ENCODE measurements around the gene ASH1L. TPM values are rescaled to one million over a fixed set of nuclear protein-coding genes. Genes with fewer than 3 reads are reported as not detected.

The ASH1L gene
- total RNA-seq, 1 experiment from 2014 or later: 36.0 TPM

GRCh38 chr1:155326631-155327037, 236.0 kb downstream of the ASH1L start:
- CTCF ChIA-PET: interaction anchor here (0.6 kb wide), 1 partner anchor 339 kb away, joined by 3 read pairs; no protein-coding TSS in a partner anchor
- Histone ChIP-seq H4K20me1 (ENCODE audit: insufficient read depth) (peaks cover 3% of the 10 kb centered on the region; the same call in 1 of the 2 replicates), H3F3A (ENCODE audit: insufficient read depth, low read depth) (peaks cover 21% of the 10 kb centered on the region), H3K27me3 (ENCODE audit: insufficient read depth, low read depth) (no peaks in the 10 kb centered on the region), H3K9me3 (ENCODE audit: insufficient read depth, low read depth) (no peaks in the 10 kb centered on the region), H3K36me3 (ENCODE audit: low read depth) (peaks cover 18% of the 10 kb centered on the region), H3K9me2 (ENCODE audit: insufficient read depth) (no peaks in the 10 kb centered on the region), H3K4me2 (no peak overlapping the region), H3K4me1 (replicated peaks; ENCODE audit: insufficient read depth) (peaks cover 9% of the 10 kb centered on the region; the same call in 1 of the 2 replicates), H3K4me3 (no peak overlapping the region), H3K79me2 (ENCODE audit: low read depth) (0 out of 2 replicates have a peak, but pooled peaks cover 4% of the 10 kb centered on the region), H3K27ac (no peak overlapping the region), H2AFZ (no peak overlapping the region)
- POLR2A ChIA-PET (ENCODE audit: unreplicated experiment): interaction anchor here (0.6 kb wide), 1 partner anchor 64 kb away, joined by 3 read pairs; the partner anchor contains the start of gene SCAMP3
- no peak for DNase-seq
- intact Hi-C loops (cut with micrococcal nuclease; ENCODE audit: unreplicated experiment): no loop called here
- TF ChIP-seq EZH2 (IDR thresholded peaks at IDR 0.05; ENCODE audit: low read depth) (no peak), CTCF (conservative IDR thresholded peaks at IDR 0.05) (no peak)
- no TSS peak for BruUV-seq (replicated peaks)

DNA sequence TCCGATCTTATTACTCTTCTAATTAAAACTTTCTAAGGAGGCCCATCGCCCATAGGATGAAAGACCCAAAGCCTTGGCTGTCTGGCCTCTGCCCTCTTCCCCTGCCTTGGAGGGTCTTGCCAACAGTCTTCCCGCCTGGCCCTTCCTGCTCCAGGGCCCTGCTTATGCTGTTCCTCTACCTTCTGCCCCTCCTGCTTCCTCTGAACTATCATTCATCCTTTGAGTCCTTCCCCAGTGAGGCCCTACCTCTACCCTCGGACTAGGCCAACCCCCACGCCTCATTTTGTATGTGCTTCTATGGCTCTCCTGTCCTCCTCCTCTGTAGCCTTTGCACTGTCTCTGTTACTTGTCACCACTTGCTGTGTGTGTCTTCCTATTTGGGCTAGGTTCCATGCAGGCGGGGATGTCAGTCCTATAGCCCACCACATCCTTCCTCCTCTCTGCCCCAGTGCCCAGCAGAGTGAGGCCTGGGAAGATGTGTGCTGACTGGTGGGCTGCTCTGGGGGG, 236.5 kb downstream of the ASH1L start:
- DNase-seq: no peak
- peak overlapping the region; percentile 98; the same call in 1 of the 2 replicates for H3K4me2 ChIP-seq
- peaks cover 3% of the 10 kb centered on the region; the same call in 1 of the 2 replicates for H4K20me1 ChIP-seq (ENCODE audit: insufficient read depth)
- no peak overlapping the region for H3K4me3 ChIP-seq
- no peaks in the 10 kb centered on the region for H3K27me3 ChIP-seq (ENCODE audit: insufficient read depth, low read depth)
- peaks cover 9% of the 10 kb centered on the region; the same call in 1 of the 2 replicates for H3K4me1 ChIP-seq (replicated peaks; ENCODE audit: insufficient read depth)
- BruUV-seq (replicated peaks): no TSS peak
- intact Hi-C loops (cut with micrococcal nuclease; ENCODE audit: unreplicated experiment): no loop called here
- H3K9me3 ChIP-seq (ENCODE audit: insufficient read depth, low read depth): no peaks in the 10 kb centered on the region
- H3K79me2 ChIP-seq (ENCODE audit: low read depth): 0 out of 2 replicates have a peak, but pooled peaks cover 4% of the 10 kb centered on the region
- ChIA-PET POLR2A (ENCODE audit: unreplicated experiment) (interaction anchor here (0.6 kb wide), 1 partner anchor 64 kb away, joined by 3 read pairs; the partner anchor contains the start of gene SCAMP3), CTCF (interaction anchor here (0.6 kb wide), 2 partner anchors 339 to 581 kb away, joined by 3 read pairs; no protein-coding TSS in a partner anchor)
- H2AFZ ChIP-seq: no peak overlapping the region
- H3K9me2 ChIP-seq (ENCODE audit: insufficient read depth): no peaks in the 10 kb centered on the region
- no peak overlapping the region for H3K27ac ChIP-seq
- peaks cover 27% of the 10 kb centered on the region for H3F3A ChIP-seq (ENCODE audit: insufficient read depth, low read depth)
- H3K36me3 ChIP-seq (ENCODE audit: low read depth): peaks cover 12% of the 10 kb centered on the region
- no peak for TF ChIP-seq CTCF (conservative IDR thresholded peaks at IDR 0.05)
- TF ChIP-seq EZH2 (IDR thresholded peaks at IDR 0.05; ENCODE audit: low read depth): no peak

- H4K20me1 ChIP-seq (ENCODE audit: insufficient read depth): peaks cover under 1% of the 10 kb centered on the region; the same call in 1 of the 2 replicates
- H3K4me3 ChIP-seq: peak overlapping the region; percentile 96; the same call in 1 of the 2 replicates
- intact Hi-C loops (cut with micrococcal nuclease; ENCODE audit: unreplicated experiment): loop anchor here (2.0 kb wide), 1 partner anchor 75 kb away; no protein-coding TSS in a partner anchor
- H3K9me2 ChIP-seq (ENCODE audit: insufficient read depth): no peaks in the 10 kb centered on the region
- H3K27me3 ChIP-seq (ENCODE audit: insufficient read depth, low read depth): no peaks in the 10 kb centered on the region
- H3K9me3 ChIP-seq (ENCODE audit: insufficient read depth, low read depth): no peaks in the 10 kb centered on the region
- H3K79me2 ChIP-seq (ENCODE audit: low read depth): 0 out of 2 replicates have a peak, but pooled peaks cover 4% of the 10 kb centered on the region
- POLR2A ChIA-PET (ENCODE audit: unreplicated experiment): no interaction called here
- no peak for DNase-seq
- no peak overlapping the region for H2AFZ ChIP-seq
- BruUV-seq (replicated peaks): no TSS peak
- TF ChIP-seq EZH2 (IDR thresholded peaks at IDR 0.05; ENCODE audit: low read depth) (no peak), CTCF (conservative IDR thresholded peaks at IDR 0.05) (no peak)
- CTCF ChIA-PET: interaction anchor here (0.6 kb wide), 1 partner anchor 581 kb away, joined by 3 read pairs; no protein-coding TSS in a partner anchor
- H3K36me3 ChIP-seq (ENCODE audit: low read depth): peaks cover 7% of the 10 kb centered on the region; the same call in 1 of the 2 replicates
- H3K4me1 ChIP-seq (replicated peaks; ENCODE audit: insufficient read depth): peaks cover 9% of the 10 kb centered on the region; the same call in 1 of the 2 replicates
- H3F3A ChIP-seq (ENCODE audit: insufficient read depth, low read depth): peaks cover 26% of the 10 kb centered on the region
- no peak overlapping the region for H3K27ac ChIP-seq
- peak overlapping the region; percentile 98 for H3K4me2 ChIP-seq
Measured at GRCh38 chr1:155325603-155325893, 237.1 kb downstream of the ASH1L start.

Measured in PC-9 (cell line).